K562 (cell line): ENCODE results near the gene CDCP2.

Experiments
- CTCF ChIP-seq, 3 experiments: IDR thresholded peaks in 2 of 3; conservative IDR thresholded peaks in 1 of 3; 2 replicates each; pipeline ENCODE4 v1.5.1; 2011 to 2012; ENCODE audit warnings: low read length in 3 of 3, mild to moderate bottlenecking in 3 of 3, control low read depth in 2 of 3, improper control_type of control experiment in 1 of 3, inconsistent platforms in 1 of 3, low read depth in 1 of 3, mixed read lengths in 1 of 3, moderate library complexity in 1 of 3; ENCODE audit not compliant: insufficient read depth in 2 of 3
- MEF2A ChIP-seq: IDR thresholded peaks from 2 replicates; pipeline ENCODE4 v1.6.1; 2011; ENCODE audit warnings: low read depth, mild to moderate bottlenecking, low read length, moderate library complexity; ENCODE audit not compliant: control insufficient read depth
- POLR2A ChIP-seq: fragments of 450-650 bp; conservative IDR thresholded peaks from 2 replicates; pipeline ENCODE4 v1.6.1; 2016
- PREB ChIP-seq: sonication (generic); formaldehyde crosslinking; IDR thresholded peaks from 2 replicates; pipeline ENCODE4 v1.8.1; 2023; ENCODE audit warnings: mild to moderate bottlenecking, missing genetic modification reagents
- PTRF ChIP-seq: fragments of 450-650 bp; IDR thresholded peaks from 2 replicates; pipeline ENCODE4 v1.6.1; 2016; ENCODE audit warnings: mild to moderate bottlenecking, missing genetic modification characterization, missing compliant biosample characterization
- REST ChIP-seq, 2 experiments: fragments of 450-650 bp; formaldehyde crosslinking in 1 of 2; IDR thresholded peaks; 2 replicates each; pipeline versions ENCODE4 v1.4.0 to v1.6.1; 2014 to 2020; ENCODE audit warnings: mild to moderate bottlenecking in 2 of 2, borderline replicate concordance in 1 of 2, low read depth in 1 of 2
- RFX5 ChIP-seq: IDR thresholded peaks from 2 replicates; pipeline ENCODE4 v1.6.1; 2011; ENCODE audit warnings: low read depth, mild to moderate bottlenecking, improper control_type of control experiment, low read length
- SMC3 ChIP-seq: conservative IDR thresholded peaks from 2 replicates; pipeline ENCODE4 v1.6.1; 2011; ENCODE audit warnings: low read depth, low read length, improper control_type of control experiment; ENCODE audit not compliant: insufficient read depth
- STAT5B ChIP-seq: fragments of 250-450 bp; sonication (Bioruptor Pico); IDR thresholded peaks from 2 replicates; pipeline ENCODE4 v1.8.0; 2021; ENCODE audit warnings: mild to moderate bottlenecking, inconsistent platforms
- YBX1 ChIP-seq: fragments of 450-650 bp; IDR thresholded peaks from 2 replicates; pipeline ENCODE4 v1.7.1; 2016; ENCODE audit warnings: mild to moderate bottlenecking
- YY1 ChIP-seq, 3 experiments: IDR thresholded peaks; 2 replicates each; pipeline ENCODE4 v1.6.1; 2011; ENCODE audit warnings: low read length in 2 of 3, mild to moderate bottlenecking in 2 of 3, moderate library complexity in 2 of 3, borderline replicate concordance in 1 of 3, control low read depth in 1 of 3, low read depth in 1 of 3; ENCODE audit not compliant: insufficient read depth in 3 of 3, insufficient replicate concordance in 2 of 3, control insufficient read depth in 1 of 3, insufficient read length in 1 of 3; ENCODE audit errors: extremely low read depth in 1 of 3
- ZNF398 ChIP-seq: fragments of 250-450 bp; sonication (Bioruptor Pico); IDR thresholded peaks from 2 replicates; pipeline ENCODE4 v1.8.0; 2021; ENCODE audit warnings: moderate library complexity, mild to moderate bottlenecking, inconsistent platforms
- TF ChIP-seq, protein P1 (sequence below): fragments of 450-650 bp; conservative IDR thresholded peaks from 2 replicates; pipeline ENCODE4 v1.6.1; 2016; ENCODE audit warnings: missing genetic modification characterization, low read depth, mild to moderate bottlenecking, missing compliant biosample characterization, moderate library complexity

DNA sequence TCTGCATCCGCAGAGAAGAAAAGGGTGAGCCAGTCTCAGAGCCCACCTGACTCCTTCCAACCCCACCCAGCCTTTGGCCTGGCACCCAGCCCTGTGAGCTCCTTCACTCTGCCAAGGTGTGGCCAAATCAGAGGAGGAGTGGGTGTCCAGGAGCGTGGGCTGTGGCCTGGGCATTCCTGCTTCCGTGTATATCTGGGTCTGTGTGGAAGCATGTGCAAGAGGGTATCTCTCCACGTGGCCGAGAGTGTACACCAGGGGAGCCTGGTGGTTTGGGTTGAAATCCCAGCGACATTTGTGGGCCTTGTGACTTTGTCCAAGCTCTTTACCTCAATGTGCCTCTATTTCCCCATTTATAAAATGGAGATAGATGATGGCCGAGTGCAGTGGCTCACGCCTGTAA, 29.8 kb downstream of the CDCP2 start:
- TF ChIP-seq YY1 (IDR thresholded peaks at IDR 0.05; ENCODE audit: borderline replicate concordance in 1 of 3, control insufficient read depth in 1 of 3, extremely low read depth in 1 of 3, insufficient read depth in 3 of 3, insufficient read length in 1 of 3, insufficient replicate concordance in 2 of 3, low read depth in 1 of 3, low read length in 2 of 3) (no peak), CTCF (IDR thresholded peaks at IDR 0.05 in 2 of 3, conservative IDR thresholded peaks at IDR 0.05 in 1 of 3; ENCODE audit: insufficient read depth in 2 of 3, low read depth in 1 of 3, low read length in 3 of 3) (no peak), REST (IDR thresholded peaks at IDR 0.05; ENCODE audit: borderline replicate concordance) (no peak), REST (CRISPR knock-in tag; IDR thresholded peaks at IDR 0.05; ENCODE audit: low read depth) (no peak), STAT5B (CRISPR knock-in tag) (no peak), SMC3 (no peak), PTRF (no peak), RFX5 (no peak), ZNF398 (CRISPR knock-in tag) (no peak), MEF2A (no peak), PREB (CRISPR knock-in tag) (no peak), POLR2A (no peak), YBX1 (no peak)
- TF ChIP-seq, protein P1, sequence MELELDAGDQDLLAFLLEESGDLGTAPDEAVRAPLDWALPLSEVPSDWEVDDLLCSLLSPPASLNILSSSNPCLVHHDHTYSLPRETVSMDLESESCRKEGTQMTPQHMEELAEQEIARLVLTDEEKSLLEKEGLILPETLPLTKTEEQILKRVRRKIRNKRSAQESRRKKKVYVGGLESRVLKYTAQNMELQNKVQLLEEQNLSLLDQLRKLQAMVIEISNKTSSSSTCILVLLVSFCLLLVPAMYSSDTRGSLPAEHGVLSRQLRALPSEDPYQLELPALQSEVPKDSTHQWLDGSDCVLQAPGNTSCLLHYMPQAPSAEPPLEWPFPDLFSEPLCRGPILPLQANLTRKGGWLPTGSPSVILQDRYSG (tag): no peak
